IMR-90 (cell line): ENCODE results near the gene CFAP299.

Experiments used
- CTCF ChIP-seq: conservative IDR thresholded peaks from 2 replicates; pipeline ENCODE4 v1.5.1; 2012; ENCODE audit warnings: mild to moderate bottlenecking, low read depth, low read length, improper control_type of control experiment
- FOS ChIP-seq: fragments of 150-350 bp; IDR thresholded peaks from 2 replicates; pipeline ENCODE4 v1.6.1; 2016; ENCODE audit warnings: low read depth, low read length
- MXI1 ChIP-seq: IDR thresholded peaks from 2 replicates; pipeline ENCODE4 v1.6.1; 2012; ENCODE audit warnings: low read depth, mild to moderate bottlenecking, low read length, moderate library complexity, borderline replicate concordance
- NFE2L2 ChIP-seq: fragments of 150-350 bp; IDR thresholded peaks from 2 replicates; pipeline ENCODE4 v1.6.1; 2016; ENCODE audit warnings: low read depth, mild to moderate bottlenecking, low read length
- POLR2A ChIP-seq: IDR thresholded peaks from 2 replicates; pipeline ENCODE4 v1.6.1; 2012; ENCODE audit warnings: mild to moderate bottlenecking, low read depth, low read length
- RAD21 ChIP-seq: IDR thresholded peaks from 2 replicates; pipeline ENCODE4 v1.6.1; 2012; ENCODE audit warnings: low read length, improper control_type of control experiment
- RCOR1 ChIP-seq: IDR thresholded peaks from 2 replicates; pipeline ENCODE4 v1.6.1; 2012; ENCODE audit warnings: mild to moderate bottlenecking, low read length, improper control_type of control experiment; ENCODE audit not compliant: insufficient replicate concordance

DNA sequence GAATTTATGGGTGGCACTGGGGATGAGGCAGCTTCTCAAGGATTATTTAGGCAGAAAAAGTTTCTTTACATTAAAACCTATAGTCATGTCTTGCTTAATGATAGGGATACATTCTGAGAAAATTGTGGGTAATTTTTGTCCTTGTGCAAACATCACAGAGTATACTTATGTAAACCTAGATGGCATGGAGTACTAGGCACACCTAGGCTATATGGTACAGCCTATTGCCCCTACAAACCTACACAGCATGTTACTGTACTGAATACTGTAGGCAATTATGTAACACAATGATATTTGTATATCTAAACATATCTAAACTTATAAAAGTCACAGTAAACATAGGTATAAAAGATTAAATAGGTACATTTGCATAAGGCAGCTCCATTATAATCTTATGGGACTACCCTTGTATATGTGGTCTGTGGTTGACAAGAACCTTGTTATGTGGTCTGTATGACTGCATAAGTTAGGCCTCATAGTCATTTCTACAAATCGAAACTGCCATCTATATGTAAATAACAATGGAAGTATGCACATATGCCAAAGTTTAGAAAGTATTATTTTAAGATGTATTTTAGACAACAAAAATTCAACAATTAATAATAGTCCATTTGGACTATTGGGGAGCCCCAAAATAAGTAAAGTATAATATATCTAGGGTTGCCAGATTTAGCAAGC lies 87.3 kb downstream of the CFAP299 start:
- TF ChIP-seq POLR2A (no peak), NFE2L2 (no peak), CTCF (no peak), RAD21 (no peak), RCOR1 (no peak), FOS (no peak), MXI1 (no peak)
